ENCODE results near the gene KDM4C.

The KDM4C gene

GRCh38 chr9:6907772-6908381 lies 150.1 kb downstream of the KDM4C start:
- Histone ChIP-seq H3K36me3 (ENCODE audit: low read length) (no peaks in the 10 kb centered on the region), H3K4me3 (ENCODE audit: insufficient read depth, low read length, poor library complexity, severe bottlenecking) (no peak overlapping the region), H2AFZ (ENCODE audit: low read depth, low read length, severe bottlenecking) (no peak overlapping the region), H3K27me3 (ENCODE audit: low read length) (no peaks in the 10 kb centered on the region), H3F3A (ENCODE audit: insufficient read depth) (peaks cover 4% of the 10 kb centered on the region; the same call in 1 of the 2 replicates), H3K9me3 (ENCODE audit: insufficient read depth, low read length) (no peaks in the 10 kb centered on the region), H4K20me1 (ENCODE audit: low read depth, low read length) (no peaks in the 10 kb centered on the region), H3K79me2 (ENCODE audit: insufficient read depth, low read length) (no peaks in the 10 kb centered on the region), H3K9ac (ENCODE audit: low read length) (no peak overlapping the region), H3K9me2 (replicated peaks; ENCODE audit: insufficient read depth, low read length) (no peaks in the 10 kb centered on the region), H3K27ac (ENCODE audit: low read depth, low read length) (no peak overlapping the region), H3K4me2 (ENCODE audit: low read depth, low read length, poor library complexity, severe bottlenecking) (no peak overlapping the region)
- TF ChIP-seq EZH2phosphoT487 (conservative IDR thresholded peaks at IDR 0.05; ENCODE audit: low read length) (no peak), CTCF (IDR thresholded peaks at IDR 0.05; ENCODE audit: insufficient read depth, low read length, poor library complexity, severe bottlenecking) (peak; percentile 23)

GRCh38 chr9:6909181-6909580 lies 151.4 kb downstream of the KDM4C start:
- Histone ChIP-seq H3K4me3 (ENCODE audit: insufficient read depth, low read length, poor library complexity, severe bottlenecking) (no peak overlapping the region), H4K20me1 (ENCODE audit: low read depth, low read length) (no peaks in the 10 kb centered on the region), H3K79me2 (ENCODE audit: insufficient read depth, low read length) (no peaks in the 10 kb centered on the region), H3K9ac (ENCODE audit: low read length) (no peak overlapping the region), H2AFZ (ENCODE audit: low read depth, low read length, severe bottlenecking) (no peak overlapping the region), H3F3A (ENCODE audit: insufficient read depth) (peaks cover 4% of the 10 kb centered on the region; the same call in 1 of the 2 replicates), H3K27ac (ENCODE audit: low read depth, low read length) (no peak overlapping the region), H3K36me3 (ENCODE audit: low read length) (no peaks in the 10 kb centered on the region), H3K4me2 (ENCODE audit: low read depth, low read length, poor library complexity, severe bottlenecking) (no peak overlapping the region), H3K9me3 (ENCODE audit: insufficient read depth, low read length) (no peaks in the 10 kb centered on the region), H3K9me2 (replicated peaks; ENCODE audit: insufficient read depth, low read length) (no peaks in the 10 kb centered on the region), H3K27me3 (ENCODE audit: low read length) (no peaks in the 10 kb centered on the region)
- TF ChIP-seq EZH2phosphoT487 (conservative IDR thresholded peaks at IDR 0.05; ENCODE audit: low read length) (no peak), CTCF (IDR thresholded peaks at IDR 0.05; ENCODE audit: insufficient read depth, low read length, poor library complexity, severe bottlenecking) (no peak)

GRCh38 chr9:6910032-6910431 lies 152.3 kb downstream of the KDM4C start:
- TF ChIP-seq CTCF (IDR thresholded peaks at IDR 0.05; ENCODE audit: insufficient read depth, low read length, poor library complexity, severe bottlenecking) (peak; percentile 46), EZH2phosphoT487 (conservative IDR thresholded peaks at IDR 0.05; ENCODE audit: low read length) (no peak)
- Histone ChIP-seq H3K27me3 (ENCODE audit: low read length) (no peaks in the 10 kb centered on the region), H4K20me1 (ENCODE audit: low read depth, low read length) (no peaks in the 10 kb centered on the region), H2AFZ (ENCODE audit: low read depth, low read length, severe bottlenecking) (no peak overlapping the region), H3K9me3 (ENCODE audit: insufficient read depth, low read length) (no peaks in the 10 kb centered on the region), H3K36me3 (ENCODE audit: low read length) (no peaks in the 10 kb centered on the region), H3K79me2 (ENCODE audit: insufficient read depth, low read length) (no peaks in the 10 kb centered on the region), H3K9ac (ENCODE audit: low read length) (no peak overlapping the region), H3K27ac (ENCODE audit: low read depth, low read length) (no peak overlapping the region), H3K4me2 (ENCODE audit: low read depth, low read length, poor library complexity, severe bottlenecking) (no peak overlapping the region), H3K4me3 (ENCODE audit: insufficient read depth, low read length, poor library complexity, severe bottlenecking) (no peak overlapping the region), H3F3A (ENCODE audit: insufficient read depth) (peaks cover 4% of the 10 kb centered on the region; the same call in 1 of the 2 replicates), H3K9me2 (replicated peaks; ENCODE audit: insufficient read depth, low read length) (no peaks in the 10 kb centered on the region)

All from SU-DHL-6 (cell line).